Body of pancreas (tissue), 4 donors: ENCODE measurements around the gene PIGM.

Experiments used
- CTCF ChIP-seq, 7 experiments: fragments of 450-650 bp in 4 of 7; fragments of 200-600 bp in 3 of 7; sonication (generic) in 3 of 7; IDR thresholded peaks; one replicate each; pipeline ENCODE4 v1.5.1; 2016 to 2019; ENCODE audit warnings: antibody characterized with exemption in 7 of 7
- POLR2A ChIP-seq, 3 donors: fragments of 450-650 bp; IDR thresholded peaks; one replicate each; pipeline ENCODE4 v1.6.1; 2016; ENCODE audit warnings: antibody characterized with exemption in 3 of 3, mild to moderate bottlenecking in 2 of 3

- no peak for TF ChIP-seq POLR2A (IDR thresholded peaks at IDR 0.05)
- TF ChIP-seq CTCF (IDR thresholded peaks at IDR 0.05): no peak
Measured at GRCh38 chr1:160018900-160019299, 12.9 kb downstream of the PIGM start.
